ENCODE data around the gene P3H4.

Gene P3H4

GRCh38 chr17:41799366-41799765 lies 12.4 kb downstream of the P3H4 start:
- no peak for DNase-seq
- in situ Hi-C loops (cut with HindIII; ENCODE audit: low pct_ligation_motif_present, low pct_unique_long_range_greater_than_20kb, low sequenced_read_pairs) = no loop called here

GRCh38 chr17:41797377-41797776 lies 14.4 kb downstream of the P3H4 start:
- in situ Hi-C loops (cut with HindIII; ENCODE audit: low pct_ligation_motif_present, low pct_unique_long_range_greater_than_20kb, low sequenced_read_pairs) = no loop called here
- no peak for DNase-seq

DNA sequence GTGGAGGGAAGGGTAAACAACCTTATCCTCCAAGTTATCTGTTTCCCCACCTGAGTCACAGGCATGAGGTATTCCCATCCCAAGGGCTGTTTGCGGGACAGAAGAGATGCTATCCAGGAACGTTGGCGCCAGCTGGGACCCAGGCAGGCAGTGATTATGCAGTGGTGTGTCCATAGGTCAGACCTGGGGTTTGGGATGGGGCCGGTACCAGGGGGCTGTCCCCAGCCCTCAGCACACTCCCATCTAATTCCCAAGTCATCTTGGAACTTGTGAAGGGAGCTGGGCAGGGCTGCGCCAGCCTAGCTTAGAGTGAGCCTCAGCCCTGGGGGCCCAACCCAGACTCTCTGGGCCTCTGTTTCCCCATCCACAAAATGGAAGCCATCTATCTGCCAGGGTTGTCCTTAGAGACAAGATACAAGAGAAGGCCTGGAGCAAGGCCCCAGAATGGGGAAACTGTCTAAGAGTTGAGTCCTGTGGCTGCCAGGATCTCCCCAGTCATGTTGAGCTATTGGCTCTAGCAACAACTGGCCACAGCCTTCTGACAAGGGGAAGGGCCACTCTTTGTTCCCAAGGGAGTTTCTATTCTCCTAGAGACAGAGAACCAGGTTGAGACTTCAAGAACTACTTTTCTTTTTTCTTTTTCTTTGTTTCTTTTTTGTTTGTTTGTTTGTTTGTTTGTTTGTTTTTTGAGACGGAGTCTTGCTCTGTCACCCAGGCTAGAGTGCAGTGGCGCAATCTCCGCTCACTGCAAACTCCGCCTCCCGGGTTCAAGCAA lies 15.4 kb downstream of the P3H4 start:
- DNase-seq = no peak
- in situ Hi-C loops (cut with HindIII; ENCODE audit: low pct_ligation_motif_present, low pct_unique_long_range_greater_than_20kb, low sequenced_read_pairs) = no loop called here

- in situ Hi-C loops (cut with HindIII; ENCODE audit: low pct_ligation_motif_present, low pct_unique_long_range_greater_than_20kb, low sequenced_read_pairs) = no loop called here
These were observed 17.2 kb downstream of the P3H4 start for GRCh38 chr17:41794540-41794975.

DNA sequence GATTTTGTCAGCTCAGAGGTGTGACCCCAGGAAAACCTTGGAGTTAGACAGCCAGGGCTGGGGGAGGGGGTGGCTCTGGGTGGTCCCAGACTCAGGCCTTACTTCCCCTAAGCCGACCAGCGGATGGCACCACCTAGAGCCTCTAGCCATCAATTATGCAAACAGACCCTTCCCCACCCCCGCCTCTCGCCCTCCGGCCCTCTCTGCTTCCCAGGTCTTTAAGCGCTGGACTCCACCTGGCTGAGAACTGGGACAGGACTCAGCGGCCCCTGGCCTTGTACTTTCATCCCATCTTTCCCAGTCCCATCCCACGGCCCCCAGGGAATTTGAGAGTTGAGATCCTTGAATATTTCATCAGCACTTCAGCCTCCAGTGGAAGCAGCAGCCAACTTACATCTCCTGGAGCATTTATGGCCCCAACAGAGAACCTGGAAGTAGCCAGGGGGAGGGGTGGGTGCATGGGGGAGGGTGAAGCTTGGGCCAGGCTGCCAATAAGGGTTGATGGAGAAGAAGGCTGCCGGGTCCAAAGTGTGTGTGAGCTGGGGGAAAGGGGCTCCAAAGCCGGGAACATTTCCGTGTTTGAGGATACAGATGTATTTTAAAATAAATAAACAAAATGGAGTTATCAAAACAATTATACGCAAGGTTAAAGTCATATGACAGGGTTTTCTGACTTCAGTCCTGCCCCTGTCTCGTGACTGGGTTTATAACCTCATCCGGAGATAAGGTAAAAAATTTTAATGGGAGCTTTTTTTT lies 17.8 kb downstream of the P3H4 start:
- in situ Hi-C loops (cut with HindIII; ENCODE audit: low pct_ligation_motif_present, low pct_unique_long_range_greater_than_20kb, low sequenced_read_pairs) = no loop called here

More at GRCh38 chr17:41794540-41794975, 17.2 kb downstream of the P3H4 start:
- no peak for DNase-seq

GRCh38 chr17:41792845-41793783 lies 18.6 kb downstream of the P3H4 start:
- in situ Hi-C loops (cut with HindIII; ENCODE audit: low pct_ligation_motif_present, low pct_unique_long_range_greater_than_20kb, low sequenced_read_pairs) = no loop called here
- peak; percentile 60 for DNase-seq

More for the DNA sequence above, 17.8 kb downstream of the P3H4 start:
- no peak for DNase-seq

GRCh38 chr17:41787021-41787418 lies 24.7 kb downstream of the P3H4 start:
- in situ Hi-C loops (cut with HindIII; ENCODE audit: low pct_ligation_motif_present, low pct_unique_long_range_greater_than_20kb, low sequenced_read_pairs) = no loop called here

DNA sequence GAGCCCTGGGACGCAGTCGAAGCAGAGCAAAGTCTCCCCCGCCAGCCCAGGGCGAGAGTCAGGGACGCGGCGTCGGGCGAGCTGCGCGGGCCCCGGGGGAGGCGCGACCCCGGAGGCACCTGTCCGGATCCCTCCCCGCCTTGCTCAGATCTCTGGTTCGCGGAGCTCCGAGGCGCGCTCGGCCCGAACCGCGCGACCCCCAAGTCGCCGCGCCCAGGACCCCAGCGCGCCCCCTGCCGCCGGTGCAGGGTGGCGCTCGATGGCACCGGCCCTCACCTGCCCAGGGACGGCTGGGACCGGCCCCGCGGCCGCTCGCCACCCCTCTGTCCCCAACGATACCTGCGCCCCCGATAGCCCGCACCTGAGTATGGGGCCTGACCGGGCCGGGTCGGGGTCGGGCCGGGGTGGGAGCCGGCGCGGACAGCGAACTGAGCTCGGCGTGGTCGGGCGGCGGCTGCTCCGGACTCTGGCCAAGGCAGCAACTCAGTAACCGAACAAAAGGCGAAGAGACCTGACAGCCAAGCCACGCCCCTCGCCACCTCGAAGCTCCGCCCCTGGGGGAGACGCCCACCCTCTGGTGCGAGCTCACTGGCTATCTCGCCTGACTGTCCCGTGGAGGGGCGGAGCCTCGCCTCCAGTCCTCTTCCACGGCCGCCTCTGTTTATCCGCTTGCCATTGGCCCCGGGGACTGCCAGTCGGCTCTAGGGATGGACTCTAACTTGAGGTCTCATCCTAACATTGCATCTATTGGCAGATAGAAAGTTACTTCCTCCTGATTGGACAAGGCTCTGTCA lies 25.3 kb downstream of the P3H4 start, which contains the start of gene JUP:
Gene JUP (minus strand): TSS at position 485 of the 794 bp plus-strand sequence. CDS start 14,857 bp downstream, outside the sequence.
- in situ Hi-C loops (cut with HindIII; ENCODE audit: low pct_ligation_motif_present, low pct_unique_long_range_greater_than_20kb, low sequenced_read_pairs) = no loop called here
- peak; percentile 99 for DNase-seq

More at GRCh38 chr17:41787021-41787418, 24.7 kb downstream of the P3H4 start:
- DNase-seq = no peak

- in situ Hi-C loops (cut with HindIII; ENCODE audit: low pct_ligation_motif_present, low pct_unique_long_range_greater_than_20kb, low sequenced_read_pairs) = no loop called here
- DNase-seq = no peak
These were observed 25.9 kb downstream of the P3H4 start for GRCh38 chr17:41785859-41786226.

DNA sequence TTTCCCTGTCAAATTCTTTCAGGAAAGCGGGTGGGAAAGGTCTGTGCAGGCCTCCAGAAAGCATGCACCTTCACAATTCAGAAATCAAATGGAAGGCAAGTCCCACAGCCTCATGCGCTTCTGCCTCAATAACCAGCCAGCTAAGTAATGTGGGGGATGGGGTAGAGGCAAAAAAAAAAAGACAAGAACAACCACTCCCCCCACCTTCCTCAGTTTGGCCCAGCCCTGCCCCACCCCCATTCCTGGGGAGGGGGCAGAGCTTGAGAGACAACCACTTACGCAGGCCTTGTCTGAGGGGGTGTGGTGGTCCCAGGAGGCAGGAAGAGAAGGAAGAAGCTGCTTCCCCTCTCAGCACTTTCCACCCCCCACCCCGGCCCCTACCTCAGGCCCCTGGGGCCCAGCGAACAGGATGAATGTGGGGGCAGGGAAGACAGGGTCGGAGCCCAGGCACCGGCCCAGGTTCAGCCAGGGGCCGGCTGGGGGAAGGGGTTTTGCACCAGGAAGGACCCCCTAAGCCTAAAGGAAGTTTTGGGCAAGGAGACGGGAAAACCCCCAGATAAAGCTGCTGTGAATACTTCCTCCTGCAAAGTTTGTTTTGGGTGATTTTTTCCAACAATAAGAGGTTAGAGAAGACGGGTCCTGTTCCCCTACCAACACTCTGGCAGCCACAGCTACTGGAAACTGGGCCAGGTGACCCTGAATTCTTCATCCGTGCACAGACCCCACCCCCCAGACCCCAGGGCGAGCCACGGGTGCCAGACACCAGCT lies 26.5 kb downstream of the P3H4 start:
- in situ Hi-C loops (cut with HindIII; ENCODE audit: low pct_ligation_motif_present, low pct_unique_long_range_greater_than_20kb, low sequenced_read_pairs) = no loop called here
- no peak for DNase-seq

DNA sequence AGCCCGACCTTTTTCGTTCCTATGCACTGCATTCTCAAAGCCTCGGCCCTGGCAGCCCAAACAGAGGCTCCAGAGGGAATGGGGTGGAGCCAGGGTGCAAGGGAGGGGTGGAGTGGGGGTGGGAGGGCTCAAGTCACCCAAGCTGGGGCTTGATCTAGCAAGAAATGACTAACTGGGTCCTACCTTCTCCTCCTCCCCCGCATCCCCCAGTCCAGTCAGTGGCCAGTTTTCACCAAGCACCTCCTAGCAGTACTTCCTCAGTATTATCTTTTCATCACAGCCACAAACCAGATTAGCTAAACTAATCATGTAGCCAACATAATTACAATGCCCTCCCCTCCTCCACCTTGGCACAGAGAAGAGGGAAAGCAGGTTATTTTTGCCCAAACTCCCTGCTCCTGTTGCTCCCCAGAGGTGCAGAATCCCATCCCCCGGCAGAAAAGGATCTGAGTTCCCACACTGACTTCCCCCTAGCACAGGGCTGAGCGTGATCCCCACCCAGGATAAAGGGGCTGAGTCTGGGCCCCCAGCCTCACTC lies 27.5 kb downstream of the P3H4 start:
- peak; percentile 51 for DNase-seq
- in situ Hi-C loops (cut with HindIII; ENCODE audit: low pct_ligation_motif_present, low pct_unique_long_range_greater_than_20kb, low sequenced_read_pairs) = no loop called here

DNA sequence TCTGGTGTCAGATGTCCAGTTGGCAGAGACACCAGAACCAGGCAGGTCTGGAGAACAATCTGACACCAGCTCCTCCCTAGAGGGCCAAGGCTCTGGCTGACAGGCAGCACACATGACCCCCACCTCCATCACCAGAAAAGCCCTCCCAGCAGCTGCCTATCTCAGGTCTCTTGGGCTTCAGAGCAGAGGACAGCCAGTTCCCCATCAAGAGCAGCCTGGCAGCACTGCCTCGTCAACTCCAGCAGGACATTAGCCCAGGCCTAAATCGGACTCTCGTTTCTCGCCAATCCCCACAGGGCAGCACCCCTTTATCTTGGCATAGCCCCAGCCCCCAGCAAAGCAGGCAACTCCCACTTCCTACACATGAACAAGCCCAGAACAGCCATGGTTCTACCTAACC lies 29.6 kb downstream of the P3H4 start:
- in situ Hi-C loops (cut with HindIII; ENCODE audit: low pct_ligation_motif_present, low pct_unique_long_range_greater_than_20kb, low sequenced_read_pairs) = no loop called here
- no peak for DNase-seq

DNA sequence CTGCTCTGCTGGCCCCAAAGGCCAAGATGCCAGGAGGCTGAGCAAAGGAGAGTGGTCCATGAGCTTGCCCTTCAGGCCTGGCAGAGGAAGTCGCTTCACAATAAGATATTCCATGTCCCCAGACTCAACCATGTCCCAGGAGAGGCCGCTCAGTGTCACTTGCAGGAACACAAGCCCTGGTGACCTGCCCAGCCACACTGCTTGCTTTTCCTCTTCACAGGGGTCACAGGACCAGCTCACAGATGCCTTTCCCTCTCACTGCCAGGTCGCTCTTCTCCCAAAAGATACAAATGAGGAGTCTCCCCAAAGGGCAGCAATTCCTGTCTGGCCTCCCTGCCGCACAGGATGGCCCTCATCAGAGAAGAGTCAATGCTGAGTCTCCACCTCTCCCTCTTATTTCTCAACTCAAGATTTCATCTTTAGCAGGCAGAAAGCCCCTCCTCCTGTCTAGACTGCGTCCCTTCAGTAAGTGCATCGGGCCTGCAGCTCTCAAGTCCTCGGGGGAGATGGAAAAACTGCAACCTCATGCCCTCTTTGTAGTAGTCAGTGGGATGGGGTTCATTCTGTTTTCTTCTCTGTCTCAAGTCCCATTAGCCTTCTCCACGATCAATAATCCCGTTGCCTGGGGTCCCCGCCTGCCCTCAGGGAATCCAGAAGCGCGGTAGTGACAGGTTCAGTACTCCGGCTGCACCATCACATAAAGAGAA lies 30.2 kb downstream of the P3H4 start:
- DNase-seq = no peak
- in situ Hi-C loops (cut with HindIII; ENCODE audit: low pct_ligation_motif_present, low pct_unique_long_range_greater_than_20kb, low sequenced_read_pairs) = no loop called here

DNA sequence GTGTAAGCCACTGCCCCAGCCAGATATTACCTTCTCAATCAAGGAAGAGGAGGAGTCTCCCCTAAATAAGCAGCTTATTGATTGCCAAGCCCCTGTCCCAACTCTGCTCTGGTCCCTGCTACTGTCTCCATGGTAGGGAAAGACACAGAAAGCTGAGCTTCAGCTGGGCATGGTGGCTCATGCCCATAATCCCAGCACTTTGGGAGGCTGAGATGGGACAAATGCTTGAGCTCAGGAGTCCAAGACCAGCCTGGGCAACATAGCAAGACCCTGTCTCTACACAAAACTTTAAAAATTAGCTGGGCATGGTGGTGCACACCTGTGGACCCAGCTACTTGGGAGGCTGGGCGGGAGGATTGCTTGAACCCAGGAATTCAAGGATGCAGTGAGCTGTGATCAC lies 31.8 kb downstream of the P3H4 start:
- in situ Hi-C loops (cut with HindIII; ENCODE audit: low pct_ligation_motif_present, low pct_unique_long_range_greater_than_20kb, low sequenced_read_pairs) = no loop called here
- DNase-seq = no peak

GRCh38 chr17:41777574-41778188 lies 34.1 kb downstream of the P3H4 start:
- in situ Hi-C loops (cut with HindIII; ENCODE audit: low pct_ligation_motif_present, low pct_unique_long_range_greater_than_20kb, low sequenced_read_pairs) = no loop called here
- DNase-seq = peak; percentile 77

DNA sequence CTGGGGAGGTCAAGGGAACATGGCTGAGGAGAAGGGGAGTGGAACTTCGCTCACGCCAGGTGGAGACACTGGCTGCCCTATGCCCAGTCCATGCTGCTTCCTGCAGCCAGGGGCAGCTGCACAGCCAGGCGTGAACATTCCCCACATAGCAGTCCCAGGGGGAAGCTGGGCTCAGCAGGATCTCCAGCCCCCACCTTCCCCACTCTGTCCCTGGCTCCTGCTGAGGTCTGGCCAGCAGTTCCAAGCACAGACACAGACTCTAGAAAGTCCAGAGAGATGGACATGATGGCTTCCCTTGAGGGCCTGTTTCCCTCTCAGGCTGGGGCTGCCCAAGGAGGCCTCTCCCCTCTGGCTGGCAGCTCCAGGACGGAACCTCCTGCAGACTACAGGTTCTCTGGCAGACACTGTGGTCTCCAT lies 34.6 kb downstream of the P3H4 start:
- in situ Hi-C loops (cut with HindIII; ENCODE audit: low pct_ligation_motif_present, low pct_unique_long_range_greater_than_20kb, low sequenced_read_pairs) = no loop called here
- DNase-seq = peak; percentile 94
